Measurements from ENCODE around the gene SLC39A11.
"Not testable (repeated sequence)": the region's sequence is repeated elsewhere in the genome, so short reads cannot be mapped to it uniquely, and the experiment has no call there.

Gene SLC39A11

DNA sequence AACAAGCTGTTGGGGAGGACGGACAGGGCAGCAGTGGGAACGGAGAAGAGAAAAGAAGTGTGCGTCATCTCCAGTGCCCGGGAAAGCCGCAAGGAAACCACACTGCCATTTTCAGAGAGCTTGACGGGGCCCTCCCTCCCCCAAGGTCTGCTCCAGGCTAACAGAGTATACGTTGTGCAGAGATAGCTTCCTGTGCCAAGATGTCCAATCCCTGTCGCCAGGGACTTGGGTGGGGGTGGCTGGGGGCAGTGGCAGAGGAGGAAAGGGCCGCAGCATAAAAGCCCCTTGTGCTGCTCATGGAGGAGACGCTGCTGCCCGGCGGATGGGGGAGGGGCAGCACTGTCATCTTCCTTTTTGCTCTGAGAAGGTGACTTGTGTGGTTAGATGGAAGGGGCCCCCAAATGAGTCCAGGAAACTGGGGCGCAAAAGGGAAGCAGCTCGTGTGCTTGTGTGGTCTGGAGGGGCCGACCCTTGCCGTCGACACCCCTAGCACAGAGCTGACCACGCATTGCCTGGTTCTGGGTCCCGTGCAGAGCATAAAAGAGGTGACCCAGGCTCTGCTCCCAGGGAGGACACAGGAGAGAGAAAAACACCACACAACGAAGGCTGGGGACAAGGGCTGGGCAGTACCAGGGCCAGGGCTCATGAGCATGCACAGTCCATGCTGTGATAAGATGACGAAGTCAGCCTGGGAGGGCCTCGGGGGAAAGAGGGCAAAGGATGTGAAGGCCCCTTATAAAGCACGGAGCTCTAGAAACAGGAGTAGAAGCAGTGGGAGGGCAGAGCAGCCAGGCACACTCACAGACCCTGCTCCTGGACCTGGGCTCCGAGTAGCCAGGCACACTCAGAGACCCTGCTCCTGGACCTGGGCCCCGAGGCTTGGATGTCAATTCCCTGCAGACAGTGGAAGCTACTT is 372.7 kb downstream of the SLC39A11 start:
- no peaks in the 10 kb centered on the region for H3K9me3 Mint-ChIP-seq (ENCODE audit: low read depth)
- H3K36me3 Mint-ChIP-seq: peaks cover 4% of the 10 kb centered on the region
- H3K27ac Mint-ChIP-seq: peak overlapping the region; percentile 66
- H3K27me3 Mint-ChIP-seq: no peaks in the 10 kb centered on the region
- H3K4me1 Mint-ChIP-seq (ENCODE audit: low read depth): peaks cover 24% of the 10 kb centered on the region
- peak overlapping the region; percentile 77 for H3K4me3 Mint-ChIP-seq

DNA sequence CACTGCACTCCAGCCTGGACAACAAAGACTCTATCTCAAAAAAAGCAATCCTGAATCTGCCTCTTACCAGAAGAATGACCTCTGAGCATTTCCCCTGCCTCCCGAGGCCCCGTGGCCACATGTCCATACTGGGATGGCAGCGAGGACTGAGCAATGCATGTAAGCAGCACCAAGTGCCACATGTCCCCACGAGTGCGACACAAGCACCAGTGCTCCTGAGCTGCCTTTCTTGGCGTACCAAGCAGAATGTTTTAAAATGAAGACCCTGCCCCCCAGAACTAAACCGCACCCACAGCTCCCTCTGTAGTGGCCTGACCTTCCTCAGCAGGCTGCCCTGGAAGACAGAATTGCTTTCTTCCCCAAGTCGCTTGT is 373.3 kb downstream of the SLC39A11 start:
- H3K36me3 Mint-ChIP-seq: peaks cover 6% of the 10 kb centered on the region
- H3K27ac Mint-ChIP-seq: peak overlapping the region; percentile 66
- H3K4me3 Mint-ChIP-seq: peak overlapping the region; percentile 77
- H3K27me3 Mint-ChIP-seq: no peaks in the 10 kb centered on the region
- H3K4me1 Mint-ChIP-seq (ENCODE audit: low read depth): peaks cover 24% of the 10 kb centered on the region
- H3K9me3 Mint-ChIP-seq (ENCODE audit: low read depth): no peaks in the 10 kb centered on the region

DNA sequence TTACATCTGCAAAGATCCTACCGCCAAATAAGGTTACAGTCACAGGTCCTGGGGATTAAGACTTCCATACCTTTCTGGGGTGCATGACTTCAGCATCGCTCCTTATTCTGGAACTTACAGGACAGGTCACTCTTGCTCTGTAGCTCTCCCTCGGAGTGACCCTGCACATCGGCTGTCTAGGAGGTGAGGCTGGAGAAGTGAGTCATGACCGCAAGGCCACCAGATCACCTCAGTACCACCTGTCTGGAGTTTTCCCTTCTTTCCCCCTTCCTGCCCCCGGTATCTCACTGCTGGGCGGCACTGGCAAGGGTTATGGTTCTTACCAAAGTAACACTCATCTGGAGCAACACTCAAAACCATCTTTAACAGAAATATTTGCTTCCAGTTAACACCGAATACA is 374.8 kb downstream of the SLC39A11 start:
- peaks cover 24% of the 10 kb centered on the region for H3K4me1 Mint-ChIP-seq (ENCODE audit: low read depth)
- no peaks in the 10 kb centered on the region for H3K27me3 Mint-ChIP-seq
- H3K27ac Mint-ChIP-seq: no peak overlapping the region
- peaks cover 10% of the 10 kb centered on the region for H3K36me3 Mint-ChIP-seq
- H3K4me3 Mint-ChIP-seq: no peak overlapping the region
- H3K9me3 Mint-ChIP-seq (ENCODE audit: low read depth): no peaks in the 10 kb centered on the region

DNA sequence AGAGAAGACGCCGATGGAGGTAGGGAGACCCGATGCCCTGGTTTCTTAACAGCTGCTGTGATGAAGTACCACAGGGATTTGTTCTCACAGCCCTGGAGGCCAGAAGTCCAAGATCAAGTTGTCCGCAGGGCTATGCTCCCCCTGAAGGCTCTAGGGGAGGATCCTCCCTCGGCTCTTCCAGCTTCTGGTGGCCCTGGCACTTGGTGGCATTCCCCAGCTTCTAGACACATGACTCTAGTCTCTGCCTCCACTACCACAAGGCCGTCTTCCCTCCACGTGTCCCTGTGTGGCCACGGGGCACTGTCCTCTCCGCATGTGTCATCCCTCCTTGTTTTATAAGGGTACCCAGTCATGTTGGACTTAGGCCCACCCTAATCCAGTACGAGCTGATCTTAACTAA is 375.2 kb downstream of the SLC39A11 start:
- peaks cover 24% of the 10 kb centered on the region for H3K4me1 Mint-ChIP-seq (ENCODE audit: low read depth)
- H3K36me3 Mint-ChIP-seq: peaks cover 10% of the 10 kb centered on the region
- H3K27ac Mint-ChIP-seq: no peak overlapping the region
- H3K9me3 Mint-ChIP-seq (ENCODE audit: low read depth): no peaks in the 10 kb centered on the region
- no peak overlapping the region for H3K4me3 Mint-ChIP-seq
- no peaks in the 10 kb centered on the region for H3K27me3 Mint-ChIP-seq

DNA sequence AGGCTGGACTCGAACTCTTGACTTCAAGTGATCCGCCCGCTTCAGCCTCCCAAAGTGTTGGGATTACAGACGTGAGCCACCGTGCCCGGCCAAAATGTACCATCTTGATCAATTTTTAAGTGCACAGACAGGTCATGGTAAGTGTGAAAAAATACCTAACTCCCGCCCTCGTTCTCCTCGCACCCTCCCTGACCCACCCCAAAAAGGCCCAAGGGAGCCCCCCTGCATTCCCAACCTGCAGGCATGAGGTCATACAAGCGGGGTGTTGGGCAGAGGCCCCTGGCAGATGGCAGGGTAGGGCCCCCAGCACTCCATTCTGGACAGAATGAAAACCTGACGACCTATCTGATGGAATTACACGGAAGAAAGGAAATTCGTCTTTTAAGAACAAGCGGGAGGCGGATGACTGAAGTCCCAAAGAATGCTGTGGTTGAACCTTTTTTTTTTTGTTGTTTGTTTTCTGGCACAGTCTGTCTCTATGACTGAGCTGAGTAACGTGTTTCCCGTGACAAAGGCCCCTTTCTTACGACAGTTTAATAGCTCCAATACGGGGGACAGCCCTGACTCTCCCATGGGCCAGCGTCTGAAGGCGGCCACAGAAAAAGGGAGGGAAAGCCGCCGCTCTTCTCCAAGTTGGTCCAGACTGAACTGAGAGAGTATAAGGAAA is 376.4 kb downstream of the SLC39A11 start:
- Mint-ChIP-seq H3K27me3 (no peaks in the 10 kb centered on the region), H3K36me3 (peaks cover 12% of the 10 kb centered on the region), H3K4me1 (ENCODE audit: low read depth) (peaks cover 22% of the 10 kb centered on the region)

DNA sequence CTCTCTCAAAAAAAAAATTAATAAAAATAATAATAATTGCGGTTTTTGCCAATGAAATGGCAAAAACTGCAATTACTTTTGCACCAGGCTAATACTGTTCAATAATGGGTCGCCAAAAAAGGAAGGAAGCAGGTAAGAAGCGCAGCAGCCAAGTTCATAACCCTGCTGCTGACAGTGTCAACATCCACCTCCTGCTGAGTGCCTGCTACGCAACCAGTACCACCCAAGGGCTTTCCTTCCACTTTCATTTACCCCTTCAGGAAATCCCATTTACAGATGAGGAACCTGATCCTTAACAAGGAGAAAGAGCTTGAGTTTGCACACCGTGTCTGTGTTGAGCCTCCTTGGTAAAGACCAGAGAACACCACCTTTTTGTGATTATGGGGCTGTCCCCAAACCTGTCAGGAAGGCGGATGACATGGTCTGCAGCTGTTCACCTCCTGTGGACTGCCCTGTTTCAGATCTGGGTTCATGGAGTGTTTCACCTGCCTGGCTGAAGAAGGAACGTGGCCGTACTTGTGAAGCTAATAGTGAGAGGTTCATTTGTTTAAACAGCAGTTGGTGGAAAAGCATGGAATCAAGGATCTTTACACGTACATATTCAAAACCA is 378.0 kb downstream of the SLC39A11 start:
- Mint-ChIP-seq H3K36me3 (peaks cover 20% of the 10 kb centered on the region), H3K9me3 (ENCODE audit: low read depth) (no peaks in the 10 kb centered on the region), H3K4me3 (no peak overlapping the region), H3K4me1 (ENCODE audit: low read depth) (peaks cover 16% of the 10 kb centered on the region), H3K27ac (no peak overlapping the region), H3K27me3 (no peaks in the 10 kb centered on the region)

More for the DNA sequence above, 376.4 kb downstream of the SLC39A11 start:
- Mint-ChIP-seq H3K27ac (no peak overlapping the region), H3K4me3 (no peak overlapping the region), H3K9me3 (ENCODE audit: low read depth) (no peaks in the 10 kb centered on the region)

DNA sequence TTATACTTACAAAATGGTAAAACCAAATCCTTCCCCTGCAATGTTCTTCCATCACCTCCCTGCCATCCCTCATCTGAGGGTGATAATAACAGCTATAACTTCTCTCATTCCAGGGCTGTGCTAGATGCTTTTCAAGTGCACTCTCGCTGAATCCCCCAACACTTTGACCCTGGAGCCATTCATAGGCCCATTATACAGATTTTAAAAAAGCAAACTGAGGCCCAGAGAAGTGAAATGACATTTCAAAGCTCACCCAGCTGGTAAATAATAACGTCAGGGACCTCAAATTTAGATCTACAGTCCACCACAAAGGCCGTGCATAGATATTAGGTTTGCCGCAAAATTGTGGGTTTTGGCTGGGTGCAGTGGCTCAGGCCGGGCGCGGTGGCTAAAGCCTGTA is 378.8 kb downstream of the SLC39A11 start:
- Mint-ChIP-seq H3K4me3 (no peak overlapping the region), H3K9me3 (ENCODE audit: low read depth) (peaks cover under 1% of the 10 kb centered on the region), H3K27ac (peak overlapping the region; percentile 22), H3K4me1 (ENCODE audit: low read depth) (peaks cover 12% of the 10 kb centered on the region), H3K36me3 (peaks cover 20% of the 10 kb centered on the region), H3K27me3 (no peaks in the 10 kb centered on the region)

DNA sequence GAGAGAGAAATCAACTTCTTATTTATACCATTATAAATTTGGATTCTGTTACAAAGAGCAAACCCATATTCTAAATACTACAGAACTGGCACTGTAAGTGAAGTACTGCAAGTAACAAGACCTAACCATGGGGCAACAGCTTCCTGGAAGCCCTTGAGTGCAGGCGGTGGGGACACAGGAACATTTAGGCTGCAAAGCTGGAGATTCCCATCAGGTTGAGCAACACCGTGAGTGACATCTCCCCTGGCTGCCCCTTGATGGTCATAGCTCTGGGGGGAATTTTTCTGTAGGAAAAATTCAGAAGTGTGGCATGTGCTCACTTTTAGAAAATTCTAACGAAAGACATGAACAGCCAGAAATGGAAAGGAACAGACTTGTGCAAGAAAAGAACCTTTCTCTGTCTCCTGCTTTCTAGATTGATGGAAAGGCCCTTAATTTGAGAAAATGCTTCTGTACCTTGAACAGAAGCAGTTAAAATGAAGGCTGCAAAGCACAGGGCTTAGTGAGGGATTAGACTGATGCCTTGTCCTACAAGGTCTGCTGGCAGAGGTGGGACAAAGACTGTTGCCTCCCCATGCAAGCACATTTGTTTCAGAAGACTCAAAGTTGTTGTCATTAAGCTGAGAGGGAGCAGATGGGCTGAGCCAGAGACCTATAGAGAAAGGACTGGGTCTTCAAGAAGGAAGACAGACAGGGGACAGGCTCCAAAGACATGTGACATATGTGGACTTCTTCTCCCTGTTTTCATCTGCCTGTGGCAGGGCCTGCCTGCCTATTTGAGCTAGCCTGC is 380.8 kb downstream of the SLC39A11 start:
- Mint-ChIP-seq H3K9me3 (ENCODE audit: low read depth) (peaks cover 12% of the 10 kb centered on the region), H3K27ac (no peak overlapping the region), H3K27me3 (no peaks in the 10 kb centered on the region), H3K4me1 (ENCODE audit: low read depth) (peaks cover 11% of the 10 kb centered on the region), H3K36me3 (peaks cover 30% of the 10 kb centered on the region), H3K4me3 (no peak overlapping the region)

DNA sequence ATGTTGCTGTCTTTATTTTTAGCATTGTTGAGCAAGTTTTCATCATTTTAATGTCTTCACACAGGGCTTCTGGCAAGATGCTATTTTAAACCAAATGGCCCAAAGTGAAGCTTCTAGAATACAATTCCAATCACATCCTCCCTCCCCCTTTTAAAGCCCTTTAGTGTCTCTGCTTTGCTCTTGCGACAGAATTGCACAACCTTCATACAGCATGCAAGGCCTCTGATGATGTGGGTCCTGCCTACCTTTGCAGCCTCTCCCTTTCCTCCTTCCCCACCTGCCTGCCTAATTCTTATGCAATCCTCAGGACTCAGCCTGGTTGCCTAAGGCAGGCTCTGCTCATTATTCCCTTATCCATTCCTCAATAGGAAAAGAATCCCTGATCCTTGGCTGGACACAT is 381.7 kb downstream of the SLC39A11 start:
- no peak overlapping the region for H3K4me3 Mint-ChIP-seq
- H3K27ac Mint-ChIP-seq: no peak overlapping the region
- H3K4me1 Mint-ChIP-seq (ENCODE audit: low read depth): peaks cover 11% of the 10 kb centered on the region
- H3K36me3 Mint-ChIP-seq: peaks cover 30% of the 10 kb centered on the region
- peaks cover 12% of the 10 kb centered on the region for H3K9me3 Mint-ChIP-seq (ENCODE audit: low read depth)
- H3K27me3 Mint-ChIP-seq: no peaks in the 10 kb centered on the region

DNA sequence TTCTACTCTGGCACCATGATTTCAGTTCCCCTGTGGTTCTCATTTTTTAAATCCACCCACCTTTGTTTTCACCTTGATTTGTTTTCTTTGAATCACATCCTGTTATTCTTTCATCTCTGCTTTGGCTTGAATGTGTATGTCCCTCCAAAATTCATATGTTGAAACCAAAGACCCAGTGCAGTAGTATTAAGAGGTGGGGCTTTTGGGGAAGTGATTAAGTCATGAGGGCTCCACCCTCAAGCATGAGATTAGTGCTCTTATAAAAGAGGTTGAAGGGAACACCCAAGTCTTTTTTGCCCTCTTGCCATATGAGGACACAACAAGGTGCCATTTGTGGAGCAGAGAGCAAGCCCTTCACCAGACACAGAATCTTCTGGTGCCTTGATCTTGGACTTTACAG is 382.3 kb downstream of the SLC39A11 start:
- Mint-ChIP-seq H3K9me3 (ENCODE audit: low read depth) (peaks cover 12% of the 10 kb centered on the region), H3K4me1 (ENCODE audit: low read depth) (peaks cover 11% of the 10 kb centered on the region), H3K36me3 (peaks cover 28% of the 10 kb centered on the region), H3K27ac (no peak overlapping the region), H3K27me3 (no peaks in the 10 kb centered on the region), H3K4me3 (no peak overlapping the region)

DNA sequence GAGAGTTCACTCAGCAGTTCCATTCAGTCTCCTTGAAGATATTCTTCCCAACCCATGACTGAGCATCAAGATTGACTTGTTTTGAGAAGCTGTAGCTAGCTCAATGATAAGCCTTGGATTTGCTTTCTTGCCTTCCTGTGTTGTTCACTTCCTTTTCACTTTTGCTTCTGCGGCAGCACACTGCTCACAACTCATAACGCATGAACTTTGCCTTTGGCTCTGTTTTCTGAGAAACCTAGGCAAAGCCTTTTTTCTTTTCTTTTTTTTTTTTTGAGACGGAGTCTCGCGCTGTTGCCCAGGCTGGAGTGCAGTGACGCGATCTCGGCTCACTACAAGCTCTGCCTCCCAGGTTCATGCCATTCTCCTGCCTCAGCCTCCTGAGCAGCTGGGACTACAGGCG is 383.8 kb downstream of the SLC39A11 start:
- peaks cover 28% of the 10 kb centered on the region for H3K36me3 Mint-ChIP-seq
- not testable (repeated sequence) for H3K27ac Mint-ChIP-seq, H3K4me3 Mint-ChIP-seq, H3K27me3 Mint-ChIP-seq
- peaks cover 11% of the 10 kb centered on the region for H3K4me1 Mint-ChIP-seq (ENCODE audit: low read depth)
- H3K9me3 Mint-ChIP-seq (ENCODE audit: low read depth): peaks cover 12% of the 10 kb centered on the region

DNA sequence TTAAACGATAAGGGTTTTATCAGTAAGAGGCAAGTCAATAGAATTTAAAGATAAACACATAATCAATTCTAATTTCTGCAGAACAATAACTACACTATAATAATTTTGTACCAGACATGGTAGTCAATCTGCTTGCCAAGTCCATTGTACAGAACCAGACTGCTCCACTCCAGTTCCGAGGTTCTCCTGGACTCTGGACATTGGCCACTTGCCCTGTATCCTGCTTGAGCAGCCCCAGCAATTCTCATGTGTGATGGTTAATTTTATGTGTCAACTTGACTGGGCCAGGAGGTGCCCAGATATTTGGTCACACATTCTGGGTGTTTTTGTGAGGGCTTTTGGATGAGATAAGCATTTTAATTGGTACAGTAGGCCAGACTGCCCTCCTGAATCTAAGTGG is 384.6 kb downstream of the SLC39A11 start:
- peaks cover 11% of the 10 kb centered on the region for H3K4me1 Mint-ChIP-seq (ENCODE audit: low read depth)
- H3K36me3 Mint-ChIP-seq: peaks cover 24% of the 10 kb centered on the region
- no peaks in the 10 kb centered on the region for H3K27me3 Mint-ChIP-seq
- peaks cover 12% of the 10 kb centered on the region for H3K9me3 Mint-ChIP-seq (ENCODE audit: low read depth)
- no peak overlapping the region for H3K4me3 Mint-ChIP-seq
- no peak overlapping the region for H3K27ac Mint-ChIP-seq

DNA sequence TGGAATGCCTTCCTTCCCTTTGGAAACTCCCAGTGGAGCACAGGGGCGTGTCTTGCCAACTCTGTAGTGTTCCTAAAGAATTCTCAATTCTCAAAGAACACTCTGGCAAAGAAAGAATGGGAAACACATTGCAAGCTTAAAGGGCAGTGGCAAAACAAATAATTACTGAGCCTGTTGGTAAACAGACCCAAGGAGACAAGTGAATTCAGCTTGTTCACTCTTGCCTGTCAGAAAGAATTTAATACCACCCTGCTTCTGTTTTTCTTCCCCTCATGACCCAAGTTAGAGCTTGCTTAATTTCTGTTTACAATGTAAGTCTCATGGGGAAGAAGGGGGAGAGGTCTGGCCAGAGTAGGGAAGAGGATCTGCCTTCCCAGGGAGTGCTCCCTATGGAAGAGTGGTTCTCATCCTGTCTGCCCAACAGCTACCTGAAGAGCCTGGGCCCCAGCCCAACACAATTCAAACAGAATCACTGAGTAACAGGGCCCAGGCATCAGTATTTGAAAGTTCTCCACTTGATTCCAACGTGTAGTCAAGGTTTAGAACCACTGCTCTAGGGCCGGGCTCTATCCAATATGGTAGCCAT is 386.0 kb downstream of the SLC39A11 start:
- H3K36me3 Mint-ChIP-seq: peaks cover 24% of the 10 kb centered on the region
- peaks cover 11% of the 10 kb centered on the region for H3K4me1 Mint-ChIP-seq (ENCODE audit: low read depth)
- H3K27me3 Mint-ChIP-seq: no peaks in the 10 kb centered on the region
- no peak overlapping the region for H3K27ac Mint-ChIP-seq
- H3K4me3 Mint-ChIP-seq: no peak overlapping the region
- H3K9me3 Mint-ChIP-seq (ENCODE audit: low read depth): peaks cover 12% of the 10 kb centered on the region

DNA sequence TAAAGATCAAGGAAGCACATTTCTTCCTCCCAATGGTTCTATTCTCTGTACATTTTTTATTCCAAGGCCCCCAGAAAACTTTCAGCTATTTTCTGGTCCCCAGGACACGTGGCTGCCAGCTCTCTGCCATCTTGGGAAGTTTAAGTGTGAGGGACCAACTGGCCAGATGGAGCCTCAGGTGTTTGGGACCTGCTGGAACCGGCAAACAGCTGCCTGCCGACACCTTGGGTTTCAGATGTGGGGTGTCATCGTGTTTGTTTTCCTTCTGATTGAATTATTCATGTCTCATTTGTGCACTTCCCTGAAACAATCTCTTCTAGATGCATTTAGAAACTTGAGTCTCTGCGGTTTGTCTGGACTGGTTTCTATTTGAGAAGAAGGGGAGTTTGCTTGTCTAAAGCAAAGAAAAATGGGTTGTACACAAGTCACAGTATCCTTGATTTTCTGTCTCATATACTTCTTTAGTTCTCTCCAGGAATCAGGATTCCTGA is 386.5 kb downstream of the SLC39A11 start:
- Mint-ChIP-seq H3K27ac (no peak overlapping the region), H3K27me3 (no peaks in the 10 kb centered on the region), H3K9me3 (ENCODE audit: low read depth) (peaks cover 12% of the 10 kb centered on the region), H3K36me3 (peaks cover 21% of the 10 kb centered on the region), H3K4me1 (ENCODE audit: low read depth) (peaks cover 11% of the 10 kb centered on the region), H3K4me3 (no peak overlapping the region)
